Stimulated activated CD4-positive, alpha-beta T cell treated with anti-CD3 and anti-CD28 coated beads, Interleukin-1b, Interleukin-23, amount 100 ng/mL, for 4 hours (primary cell): ENCODE data around the gene C5orf22.

Experiments
- DNase-seq, 2 donors: peaks; one replicate each; pipeline ENCODE4 v3.0.0-alpha.2; 2020; ENCODE audit warnings: low read depth in 2 of 2

Gene C5orf22

DNA sequence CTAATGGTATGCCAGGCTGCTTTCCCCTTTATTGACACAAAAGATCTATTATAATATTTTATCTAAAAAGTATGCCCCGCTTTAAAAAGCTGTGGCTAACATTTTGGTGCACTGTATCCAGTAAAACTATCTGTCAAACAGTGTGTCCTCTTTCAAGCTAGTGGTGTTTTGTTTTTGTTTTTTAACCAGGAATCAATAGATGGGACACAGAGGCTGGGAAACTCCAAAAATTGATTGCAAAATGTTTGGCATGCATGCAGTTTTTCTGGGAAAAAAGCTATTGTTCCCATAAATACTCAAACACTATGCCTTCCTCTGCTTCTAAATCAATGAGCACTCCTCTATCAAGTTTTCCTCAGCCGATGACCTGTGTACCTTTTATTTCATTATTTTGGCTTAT, 72.5 kb downstream of the C5orf22 start:
- DNase-seq: no peak
